Inflammatory macrophage treated with lipopolysaccharide for 1 hour (primary cell): ENCODE data around the gene PALLD.
"Not testable (repeated sequence)": the region's sequence is repeated elsewhere in the genome, so short reads cannot be mapped to it uniquely, and the experiment has no call there.

Experiments
- DNase-seq, 2 donors: peaks; one replicate each; pipeline ENCODE4 v3.0.0-alpha.2; 2020 to 2022

The PALLD gene

GRCh38 chr4:168683595-168683994 lies 186.7 kb downstream of the PALLD start:
- no peak for DNase-seq

- DNase-seq: no peak
Measured at GRCh38 chr4:168685136-168685809, 188.4 kb downstream of the PALLD start.

GRCh38 chr4:168688584-168688983 lies 191.7 kb downstream of the PALLD start:
- no peak for DNase-seq

GRCh38 chr4:168689791-168690190 lies 192.9 kb downstream of the PALLD start:
- DNase-seq: no peak

- no peak for DNase-seq
Measured at GRCh38 chr4:168690199-168690598, 193.3 kb downstream of the PALLD start.

- peak; percentile 25 to 34 for DNase-seq
Measured at GRCh38 chr4:168691631-168692369, 194.9 kb downstream of the PALLD start.

GRCh38 chr4:168693750-168694490 lies 197.1 kb downstream of the PALLD start:
- DNase-seq: no peak

- no peak for DNase-seq
Measured at GRCh38 chr4:168694667-168695066, 197.8 kb downstream of the PALLD start.

- DNase-seq: peak; percentile 41 to 62
Measured at GRCh38 chr4:168695288-168695687, 198.4 kb downstream of the PALLD start.

- no peak for DNase-seq
Measured at GRCh38 chr4:168696280-168696679, 199.4 kb downstream of the PALLD start.

- no peak for DNase-seq
Measured at GRCh38 chr4:168696826-168697225, 200.0 kb downstream of the PALLD start.

- DNase-seq: no peak
Measured at GRCh38 chr4:168699224-168699878, 202.5 kb downstream of the PALLD start.

- no peak for DNase-seq
Measured at GRCh38 chr4:168701061-168701460, 204.2 kb downstream of the PALLD start.

GRCh38 chr4:168702581-168703087 lies 205.8 kb downstream of the PALLD start:
- not testable (repeated sequence) for DNase-seq

GRCh38 chr4:168705121-168705520 lies 208.3 kb downstream of the PALLD start:
- DNase-seq: no peak

GRCh38 chr4:168707205-168707604 lies 210.4 kb downstream of the PALLD start:
- no peak for DNase-seq

- no peak for DNase-seq
Measured at GRCh38 chr4:168708108-168708507, 211.3 kb downstream of the PALLD start.

- peak; percentile 59 to 74 for DNase-seq
Measured at GRCh38 chr4:168710353-168710946, 213.6 kb downstream of the PALLD start.

GRCh38 chr4:168711197-168712140 lies 214.6 kb downstream of the PALLD start:
- peak in 1 of 2 donors; percentile 72 for DNase-seq

GRCh38 chr4:168712316-168712890 lies 215.6 kb downstream of the PALLD start:
- peak in 1 of 2 donors; percentile 68 for DNase-seq

GRCh38 chr4:168713253-168713652 lies 216.4 kb downstream of the PALLD start:
- no peak for DNase-seq
